Skeletal muscle tissue (tissue), 4 donors: Measurements from ENCODE around the gene GATA5. TPM values are rescaled to one million over a fixed set of nuclear protein-coding genes. Genes with fewer than 3 reads are reported as not detected.

Source experiments
- H3K27ac ChIP-seq: one replicate; pipeline ENCODE4 v1.7.0; 2013; ENCODE audit warnings: mild to moderate bottlenecking, low read depth, low read length, inconsistent platforms
- H3K27me3 ChIP-seq, 3 donors: one replicate each; pipeline ENCODE4 v1.7.0; 2013; ENCODE audit warnings: low read length in 3 of 3; ENCODE audit not compliant: control insufficient read depth in 3 of 3, insufficient read depth in 3 of 3
- H3K36me3 ChIP-seq, 3 donors: one replicate each; pipeline ENCODE4 v1.7.0; 2013; ENCODE audit warnings: low read length in 3 of 3; ENCODE audit not compliant: control insufficient read depth in 3 of 3, insufficient read depth in 3 of 3
- H3K4me1 ChIP-seq, 3 donors: one replicate each; pipeline ENCODE4 v1.7.0; 2013; ENCODE audit warnings: low read length in 3 of 3, mild to moderate bottlenecking in 3 of 3; ENCODE audit not compliant: control insufficient read depth in 3 of 3, insufficient read depth in 3 of 3
- H3K4me3 ChIP-seq, 3 donors: one replicate each; pipeline ENCODE4 v1.7.0; 2013; ENCODE audit warnings: low read length in 3 of 3
- H3K9ac ChIP-seq, 3 donors: one replicate each; pipeline ENCODE4 v1.7.0; 2013; ENCODE audit warnings: low read length in 3 of 3, mild to moderate bottlenecking in 3 of 3, moderate library complexity in 2 of 3, low read depth in 1 of 3
- H3K9me3 ChIP-seq, 3 donors: one replicate each; pipeline ENCODE4 v1.7.0; 2013; ENCODE audit warnings: low read length in 3 of 3; ENCODE audit not compliant: control insufficient read depth in 3 of 3
- total RNA-seq: library from RNA; depleted of rRNA; stranded (reverse); fragments of >200 nt; gene quantifications from one replicate; pipeline ENCODE4 v1.2.3, GENCODE V29; 2014
- donor health status: Osteomylitis.

The GATA5 gene
- total RNA-seq, 1 donor from 2014 or later: 0.52 TPM

- Histone ChIP-seq H3K4me3 (no peak overlapping the region), H3K9me3 (no peaks in the 10 kb centered on the region), H3K27ac (no peak overlapping the region), H3K27me3 (peaks cover 36 to 67% (median 63%) of the 10 kb centered on the region in 3 donors), H3K9ac (no peak overlapping the region), H3K36me3 (no peaks in the 10 kb centered on the region), H3K4me1 (no peaks in the 10 kb centered on the region)
These were observed 25.7 kb downstream of the GATA5 start for GRCh38 chr20:62449951-62450691.

GRCh38 chr20:62448788-62449187 lies 27.0 kb downstream of the GATA5 start:
- Histone ChIP-seq H3K27me3 (peaks cover 36 to 71% (median 58%) of the 10 kb centered on the region in 3 donors), H3K4me1 (no peaks in the 10 kb centered on the region), H3K9ac (no peak overlapping the region)

GRCh38 chr20:62448038-62448437 lies 27.8 kb downstream of the GATA5 start:
- no peaks in the 10 kb centered on the region for H3K4me1 ChIP-seq
- no peak overlapping the region for H3K27ac ChIP-seq
- peaks cover 36 to 65% (median 58%) of the 10 kb centered on the region in 3 donors for H3K27me3 ChIP-seq
- no peak overlapping the region for H3K4me3 ChIP-seq
- H3K36me3 ChIP-seq: no peaks in the 10 kb centered on the region
- no peak overlapping the region for H3K9ac ChIP-seq
- H3K9me3 ChIP-seq: no peaks in the 10 kb centered on the region

More at GRCh38 chr20:62448788-62449187, 27.0 kb downstream of the GATA5 start:
- Histone ChIP-seq H3K4me3 (no peak overlapping the region), H3K36me3 (no peaks in the 10 kb centered on the region), H3K9me3 (no peaks in the 10 kb centered on the region), H3K27ac (no peak overlapping the region)

- peaks cover 36 to 60% (median 55%) of the 10 kb centered on the region in 3 donors for H3K27me3 ChIP-seq
- no peak overlapping the region for H3K9ac ChIP-seq
- H3K4me1 ChIP-seq: no peaks in the 10 kb centered on the region
- H3K27ac ChIP-seq: no peak overlapping the region
- no peaks in the 10 kb centered on the region for H3K36me3 ChIP-seq
- no peaks in the 10 kb centered on the region for H3K9me3 ChIP-seq
- no peak overlapping the region for H3K4me3 ChIP-seq
These were observed 28.6 kb downstream of the GATA5 start for GRCh38 chr20:62446888-62447869.

DNA sequence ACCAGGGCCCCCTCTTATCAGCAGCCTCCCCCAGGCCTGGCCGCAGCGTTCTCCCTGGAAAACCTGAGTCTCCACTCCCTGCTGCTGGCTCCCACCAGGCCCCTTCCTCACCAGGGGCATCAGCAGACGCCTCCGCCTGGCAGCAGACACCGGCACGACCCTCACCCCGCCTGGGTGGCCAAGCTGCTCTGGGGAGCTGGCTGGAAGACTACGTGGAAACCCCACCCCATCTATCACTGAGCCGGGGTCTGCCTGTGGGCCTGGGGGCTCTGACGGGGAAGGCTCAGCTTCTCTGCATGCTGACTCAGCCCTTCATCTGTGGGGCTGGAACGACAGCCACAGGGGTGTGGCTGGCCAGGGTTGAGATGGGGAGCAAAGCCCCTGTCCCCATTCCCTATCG lies 29.3 kb downstream of the GATA5 start:
- no peak overlapping the region for H3K9ac ChIP-seq
- no peaks in the 10 kb centered on the region for H3K9me3 ChIP-seq
- peaks cover 36 to 61% (median 60%) of the 10 kb centered on the region in 3 donors for H3K27me3 ChIP-seq
- H3K4me1 ChIP-seq: no peaks in the 10 kb centered on the region
- no peak overlapping the region for H3K4me3 ChIP-seq
- H3K27ac ChIP-seq: no peak overlapping the region
- no peaks in the 10 kb centered on the region for H3K36me3 ChIP-seq

DNA sequence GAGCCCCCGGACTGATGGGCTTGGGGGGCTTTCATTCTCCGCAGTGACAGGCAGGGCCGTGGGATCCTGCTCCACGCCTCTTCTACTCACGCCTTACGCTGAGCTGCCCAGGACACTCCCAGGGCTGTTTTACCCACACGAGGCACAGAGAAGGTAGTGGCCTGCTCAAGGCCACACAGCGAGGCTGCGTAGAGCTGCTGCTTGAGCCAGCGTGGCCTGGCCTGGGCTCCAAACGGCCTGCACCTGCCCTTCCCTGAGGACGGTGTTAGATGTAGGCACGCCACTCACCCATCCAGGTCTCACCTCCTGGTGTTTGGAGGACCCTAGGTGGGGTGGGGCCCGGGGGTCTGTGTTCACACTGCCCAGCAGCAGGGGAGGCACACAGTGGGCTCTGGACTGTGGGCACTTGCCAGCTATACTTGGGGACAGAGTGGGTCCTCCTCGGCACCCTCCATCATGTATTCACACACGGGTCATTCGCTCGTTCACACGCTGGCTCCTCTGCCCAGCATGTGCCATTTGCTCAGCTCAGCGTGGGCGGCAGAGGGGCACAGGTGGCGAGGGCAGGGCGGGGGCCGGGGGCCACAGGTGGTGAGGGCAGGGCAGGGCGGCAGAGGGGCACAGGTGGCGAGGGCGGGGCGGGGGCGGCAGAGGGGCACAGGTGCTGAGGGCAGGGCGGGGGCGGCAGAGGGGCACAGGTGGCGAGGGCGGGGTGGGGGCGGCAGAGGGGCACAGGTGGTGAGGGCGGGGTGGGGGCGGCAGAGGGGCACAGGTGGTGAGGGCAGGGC lies 30.0 kb downstream of the GATA5 start:
- Histone ChIP-seq H3K27ac (no peak overlapping the region), H3K9me3 (no peaks in the 10 kb centered on the region), H3K4me1 (no peaks in the 10 kb centered on the region), H3K9ac (no peak overlapping the region), H3K36me3 (no peaks in the 10 kb centered on the region), H3K27me3 (peaks cover 33 to 63% (median 61%) of the 10 kb centered on the region in 3 donors), H3K4me3 (no peak overlapping the region)

DNA sequence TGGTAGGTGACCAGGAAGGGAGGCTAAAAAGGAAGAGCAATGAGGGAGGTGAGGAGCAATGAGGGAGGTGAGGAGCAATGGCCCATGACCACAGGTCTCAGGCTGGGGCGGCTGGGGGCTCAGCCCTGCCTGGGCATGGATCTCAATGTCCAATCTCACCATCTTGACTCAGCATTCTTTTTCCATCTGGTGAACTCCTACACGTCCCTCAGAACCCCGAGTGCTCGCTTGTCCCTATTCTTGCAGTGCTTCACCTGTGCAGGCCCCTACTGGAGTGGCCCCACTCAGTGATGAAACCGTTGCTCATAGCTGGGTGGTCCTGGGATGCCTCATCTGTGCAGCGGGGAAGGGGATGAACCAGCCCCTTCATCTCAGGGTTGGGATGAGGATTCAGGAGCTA lies 31.5 kb downstream of the GATA5 start:
- Histone ChIP-seq H3K27ac (no peak overlapping the region), H3K4me1 (no peaks in the 10 kb centered on the region), H3K36me3 (no peaks in the 10 kb centered on the region), H3K27me3 (peaks cover 26 to 66% (median 52%) of the 10 kb centered on the region in 3 donors), H3K9me3 (no peaks in the 10 kb centered on the region), H3K4me3 (no peak overlapping the region), H3K9ac (no peak overlapping the region)

- H3K4me1 ChIP-seq: peaks cover 4 to 9% (median 9%) of the 10 kb centered on the region in 3 donors
- H3K27ac ChIP-seq: no peak overlapping the region
- H3K4me3 ChIP-seq: no peak overlapping the region
- H3K9ac ChIP-seq: no peak overlapping the region
- H3K9me3 ChIP-seq: no peaks in the 10 kb centered on the region
- H3K27me3 ChIP-seq: peaks cover 19 to 51% (median 44%) of the 10 kb centered on the region in 3 donors
- H3K36me3 ChIP-seq: no peaks in the 10 kb centered on the region
These were observed 33.7 kb downstream of the GATA5 start for GRCh38 chr20:62441987-62442539.

GRCh38 chr20:62439218-62439617 lies 36.6 kb downstream of the GATA5 start:
- no peak overlapping the region for H3K9ac ChIP-seq
- no peak overlapping the region for H3K27ac ChIP-seq
- no peaks in the 10 kb centered on the region for H3K9me3 ChIP-seq
- no peaks in the 10 kb centered on the region for H3K36me3 ChIP-seq
- no peak overlapping the region for H3K4me3 ChIP-seq
- H3K4me1 ChIP-seq: peaks cover 5 to 15% (median 14%) of the 10 kb centered on the region in 3 donors
- peaks cover 13 to 48% (median 42%) of the 10 kb centered on the region in 3 donors for H3K27me3 ChIP-seq
